Measurements from ENCODE around the gene HIVEP2. TPM values are rescaled to one million over a fixed set of nuclear protein-coding genes. Genes with fewer than 3 reads are reported as not detected.
A peak's percentile ranks its signal among the peaks of the same experiment; 100 is the strongest.

Gene HIVEP2
- total and polyA plus RNA-seq, 4 donors, result 3.0 to 23.8 (median 11.2) TPM

- Histone ChIP-seq H3K27me3 (ENCODE audit: control insufficient read depth in 3 of 3, insufficient read depth in 3 of 3, low read length in 2 of 3) (no peaks in the 10 kb centered on the region), H3K9me3 (ENCODE audit: control insufficient read depth in 4 of 4, insufficient read depth in 3 of 4, low read length in 3 of 4) (no peaks in the 10 kb centered on the region), H3K27ac (ENCODE audit: low read depth in 1 of 2, low read length in 1 of 2) (no peak overlapping the region), H3K36me3 (ENCODE audit: control insufficient read depth in 4 of 4, insufficient read depth in 4 of 4, low read length in 4 of 4) (peaks cover 0 to 5% (median 0%) of the 10 kb centered on the region in 4 donors), H3K9ac (ENCODE audit: insufficient read depth in 1 of 2, low read length in 2 of 2) (no peak overlapping the region), H3K4me3 (no peak overlapping the region), H3K4me1 (ENCODE audit: control insufficient read depth in 5 of 5, insufficient read depth in 5 of 5, low read length in 5 of 5) (peaks cover 0 to 7% (median 0%) of the 10 kb centered on the region in 5 donors)
- TF ChIP-seq, protein P1, sequence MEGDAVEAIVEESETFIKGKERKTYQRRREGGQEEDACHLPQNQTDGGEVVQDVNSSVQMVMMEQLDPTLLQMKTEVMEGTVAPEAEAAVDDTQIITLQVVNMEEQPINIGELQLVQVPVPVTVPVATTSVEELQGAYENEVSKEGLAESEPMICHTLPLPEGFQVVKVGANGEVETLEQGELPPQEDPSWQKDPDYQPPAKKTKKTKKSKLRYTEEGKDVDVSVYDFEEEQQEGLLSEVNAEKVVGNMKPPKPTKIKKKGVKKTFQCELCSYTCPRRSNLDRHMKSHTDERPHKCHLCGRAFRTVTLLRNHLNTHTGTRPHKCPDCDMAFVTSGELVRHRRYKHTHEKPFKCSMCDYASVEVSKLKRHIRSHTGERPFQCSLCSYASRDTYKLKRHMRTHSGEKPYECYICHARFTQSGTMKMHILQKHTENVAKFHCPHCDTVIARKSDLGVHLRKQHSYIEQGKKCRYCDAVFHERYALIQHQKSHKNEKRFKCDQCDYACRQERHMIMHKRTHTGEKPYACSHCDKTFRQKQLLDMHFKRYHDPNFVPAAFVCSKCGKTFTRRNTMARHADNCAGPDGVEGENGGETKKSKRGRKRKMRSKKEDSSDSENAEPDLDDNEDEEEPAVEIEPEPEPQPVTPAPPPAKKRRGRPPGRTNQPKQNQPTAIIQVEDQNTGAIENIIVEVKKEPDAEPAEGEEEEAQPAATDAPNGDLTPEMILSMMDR (IDR thresholded peaks at IDR 0.05; ENCODE audit: control extremely low read depth, extremely low read depth), result no peak
- ATAC-seq (ENCODE audit: insufficient read depth, low FRiP score) (peak; percentile 85), DNase-seq (peak in 2 of 3 donors; percentile 25 to 51)
- 49 to 53% methylated on average over 3 of the region's 3 CpGs for WGBS, 2 donors
Observed at GRCh38 chr6:142784344-142784743, 160.6 kb downstream of the HIVEP2 start.

DNA sequence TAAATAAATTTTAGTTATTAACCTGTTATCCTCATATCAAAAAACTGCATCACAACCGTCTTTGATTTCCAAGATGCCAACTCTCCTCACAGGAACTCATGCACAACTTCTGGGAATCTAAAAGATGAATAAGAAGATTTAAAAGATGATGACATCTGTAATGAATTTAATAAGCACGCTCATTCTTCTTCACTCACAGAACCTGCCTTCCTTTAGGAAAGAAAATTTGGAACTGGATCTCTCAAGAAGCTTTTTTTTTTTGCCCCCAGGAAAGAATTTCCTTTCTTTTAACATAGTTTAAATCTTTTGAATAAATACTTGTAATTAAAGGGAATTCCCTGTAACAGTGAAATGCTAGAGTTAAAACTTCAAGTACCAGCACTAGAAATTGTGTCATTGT is 161.5 kb downstream of the HIVEP2 start:
- H3K9me3 ChIP-seq (ENCODE audit: control insufficient read depth in 4 of 4, insufficient read depth in 3 of 4, low read length in 3 of 4), result no peaks in the 10 kb centered on the region
- H3K4me1 ChIP-seq (ENCODE audit: control insufficient read depth in 5 of 5, insufficient read depth in 5 of 5, low read length in 5 of 5), result peaks cover 0 to 7% (median 0%) of the 10 kb centered on the region in 5 donors
- 86 to 98% methylated on average over 2 of the region's 2 CpGs for WGBS, 2 donors
- no peak overlapping the region for H3K4me3 ChIP-seq
- no peak for ATAC-seq (ENCODE audit: insufficient read depth, low FRiP score)
- H3K9ac ChIP-seq (ENCODE audit: insufficient read depth in 1 of 2, low read length in 2 of 2), result no peak overlapping the region
- TF ChIP-seq, protein P1 (IDR thresholded peaks at IDR 0.05; ENCODE audit: control extremely low read depth, extremely low read depth), result no peak
- H3K36me3 ChIP-seq (ENCODE audit: control insufficient read depth in 4 of 4, insufficient read depth in 4 of 4, low read length in 4 of 4), result peaks cover 0 to 4% (median 0%) of the 10 kb centered on the region in 4 donors
- no peak overlapping the region for H3K27ac ChIP-seq (ENCODE audit: low read depth in 1 of 2, low read length in 1 of 2)
- no peaks in the 10 kb centered on the region for H3K27me3 ChIP-seq (ENCODE audit: control insufficient read depth in 3 of 3, insufficient read depth in 3 of 3, low read length in 2 of 3)
- no peak for DNase-seq

DNA sequence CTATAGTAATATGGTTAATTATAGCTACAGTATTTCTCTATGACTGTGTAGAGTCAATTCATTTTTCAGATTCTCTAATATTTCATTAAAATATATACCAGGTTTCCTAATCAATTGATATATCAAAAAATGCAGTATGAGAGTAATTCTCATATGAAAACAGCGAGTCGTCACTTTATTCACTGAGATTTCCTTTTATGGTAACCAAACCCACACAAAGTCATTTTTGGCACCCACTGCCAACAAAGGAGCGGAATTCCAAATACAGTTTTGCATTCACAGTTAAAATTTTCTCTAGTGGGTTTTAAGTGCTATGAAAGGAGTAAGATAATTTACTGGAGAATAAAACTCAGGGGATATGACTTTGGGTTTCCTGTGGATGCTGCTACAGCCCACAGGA is 163.8 kb downstream of the HIVEP2 start:
- TF ChIP-seq, protein P1 (IDR thresholded peaks at IDR 0.05; ENCODE audit: control extremely low read depth, extremely low read depth), result no peak
- no peak overlapping the region for H3K4me3 ChIP-seq
- 88 to 95% methylated on average over 3 of the region's 3 CpGs for WGBS, 2 donors
- no peak overlapping the region for H3K9ac ChIP-seq (ENCODE audit: insufficient read depth in 1 of 2, low read length in 2 of 2)
- H3K27ac ChIP-seq (ENCODE audit: low read depth in 1 of 2, low read length in 1 of 2), result no peak overlapping the region
- H3K36me3 ChIP-seq (ENCODE audit: control insufficient read depth in 4 of 4, insufficient read depth in 4 of 4, low read length in 4 of 4), result peaks cover 0 to 2% (median 0%) of the 10 kb centered on the region in 4 donors
- H3K4me1 ChIP-seq (ENCODE audit: control insufficient read depth in 5 of 5, insufficient read depth in 5 of 5, low read length in 5 of 5), result peaks cover 0 to 7% (median 0%) of the 10 kb centered on the region in 5 donors
- ATAC-seq (ENCODE audit: insufficient read depth, low FRiP score), result no peak
- DNase-seq, result peak in 1 of 3 donors; percentile 16
- no peaks in the 10 kb centered on the region for H3K9me3 ChIP-seq (ENCODE audit: control insufficient read depth in 4 of 4, insufficient read depth in 3 of 4, low read length in 3 of 4)
- no peaks in the 10 kb centered on the region for H3K27me3 ChIP-seq (ENCODE audit: control insufficient read depth in 3 of 3, insufficient read depth in 3 of 3, low read length in 2 of 3)

Measured in lung (tissue), 12 donors.